ENCODE data around the gene PHF2. TPM values are rescaled to one million over a fixed set of nuclear protein-coding genes. Genes with fewer than 3 reads are reported as not detected.

Gene PHF2
- total and polyA plus RNA-seq, 2 of the 4 experiments (the other 2 are of a cell fraction), result 5.9 to 9.5 TPM

GRCh38 chr9:93644397-93645088 is 68.2 kb downstream of the PHF2 start:
- Histone ChIP-seq H3K4ac (ENCODE audit: low read depth, low read length) (no peak overlapping the region), H2AFZ (replicated peaks; ENCODE audit: low read length, poor library complexity) (no peak overlapping the region), H2BK5ac (ENCODE audit: low read depth, low read length, poor library complexity, severe bottlenecking) (no peak overlapping the region), H3K27me3 (ENCODE audit: control insufficient read depth, insufficient read depth, low read length) (no peaks in the 10 kb centered on the region), H4K91ac (ENCODE audit: insufficient read depth, low read depth, low read length) (no peak overlapping the region), H3K4me3 (ENCODE audit: insufficient read depth, low read depth, low read length) (no peak overlapping the region), H3K56ac (ENCODE audit: extremely low read depth, insufficient read depth, low read length) (no peak overlapping the region), H3K9me3 (ENCODE audit: control insufficient read depth, insufficient read depth, low read length) (no peaks in the 10 kb centered on the region), H3K36me3 (ENCODE audit: control insufficient read depth, insufficient read depth, low read length) (peaks cover 26% of the 10 kb centered on the region), H3K79me1 (ENCODE audit: low read depth in 1 of 2, low read length in 2 of 2) (peaks cover 2 to 13% of the 10 kb centered on the region in 2 experiments; a peak in 3 of 4 replicates), H2BK20ac (ENCODE audit: low read depth, low read length) (no peak overlapping the region), H4K5ac (ENCODE audit: low read depth, low read length) (no peak overlapping the region), H3K18ac (ENCODE audit: low read depth, low read length) (no peak overlapping the region), H3K23ac (ENCODE audit: low read depth, low read length) (no peak overlapping the region), H3K4me1 (ENCODE audit: control insufficient read depth, insufficient read depth, low read length) (peaks cover 3% of the 10 kb centered on the region; the same call in 1 of the 2 replicates), H2BK120ac (ENCODE audit: low read depth, low read length) (no peak overlapping the region), H2BK15ac (ENCODE audit: low read depth, low read length) (no peak overlapping the region), H3K9me1 (ENCODE audit: insufficient read depth, low read length) (peaks cover 12% of the 10 kb centered on the region), H3K27ac (ENCODE audit: insufficient read depth, low read length) (no peak overlapping the region), H3K14ac (replicated peaks; ENCODE audit: low read depth, low read length) (no peak overlapping the region), H2AK5ac (ENCODE audit: low read depth, low read length) (no peak overlapping the region), H2AK9ac (replicated peaks; ENCODE audit: low read depth, low read length, poor library complexity) (no peak overlapping the region), H4K20me1 (ENCODE audit: insufficient read depth, low read length) (peaks cover 8% of the 10 kb centered on the region; the same call in 1 of the 2 replicates), H3K9ac (ENCODE audit: low read depth, low read length) (no peak overlapping the region), H4K8ac (ENCODE audit: low read depth in 2 of 2, low read length in 2 of 2) (no peak overlapping the region), H3K4me2 (ENCODE audit: low read depth, low read length) (no peak overlapping the region)
- TF ChIP-seq SMC3 (IDR thresholded peaks at IDR 0.05; ENCODE audit: low read depth, low read length) (no peak), RAD21 (IDR thresholded peaks at IDR 0.05; ENCODE audit: low read length) (no peak), CHD1 (IDR thresholded peaks at IDR 0.05; ENCODE audit: low read depth, low read length) (no peak), RFX5 (IDR thresholded peaks at IDR 0.05; ENCODE audit: low read depth, low read length) (no peak), RCOR1 (IDR thresholded peaks at IDR 0.05; ENCODE audit: insufficient replicate concordance, low read length) (no peak), MAZ (IDR thresholded peaks at IDR 0.05; ENCODE audit: borderline replicate concordance, low read depth, low read length) (no peak), BHLHE40 (IDR thresholded peaks at IDR 0.05; ENCODE audit: low read depth, low read length) (no peak), FOS (IDR thresholded peaks at IDR 0.05; ENCODE audit: low read depth, low read length) (no peak), CEBPB (IDR thresholded peaks at IDR 0.05; ENCODE audit: low read depth, low read length) (no peak), CTCF (conservative IDR thresholded peaks at IDR 0.05; ENCODE audit: low read depth, low read length) (no peak), MAFK (IDR thresholded peaks at IDR 0.05; ENCODE audit: low read depth, low read length) (no peak), ELK1 (IDR thresholded peaks at IDR 0.05; ENCODE audit: borderline replicate concordance, low read depth, low read length) (no peak), MXI1 (IDR thresholded peaks at IDR 0.05; ENCODE audit: borderline replicate concordance, low read depth, low read length) (no peak), USF2 (IDR thresholded peaks at IDR 0.05; ENCODE audit: low read depth, low read length) (no peak), NFE2L2 (IDR thresholded peaks at IDR 0.05; ENCODE audit: low read depth, low read length) (no peak), POLR2A (IDR thresholded peaks at IDR 0.05; ENCODE audit: low read depth, low read length) (no peak)
- no peak for DNase-seq
- in situ Hi-C loops (cut with MboI; ENCODE audit: low sequenced_read_pairs), result no loop called here
- BruUV-seq (replicated peaks), result no TSS peak
- ChIA-PET POLR2A (ENCODE audit: unreplicated experiment) (interaction anchor here (0.6 kb wide), 1 partner anchor 799 kb away, joined by 6 read pairs; no protein-coding TSS in a partner anchor), CTCF (no interaction called here)
- no peak for ATAC-seq (ENCODE audit: low read depth)
- intact Hi-C loops (cut with micrococcal nuclease), result no loop called here
- dilution Hi-C loops (cut with HindIII; ENCODE audit: low sequenced_read_pairs, unreplicated experiment), result no loop called here
- 94% methylated on average over 5 of the region's 12 CpGs; no CpG with 5 or more reads in 1 of the 2 experiments for WGBS, 2 experiments (ENCODE audit: extremely low coverage in 2 of 2, insufficient read length in 1 of 2)
